ENCODE data around the gene PCNX2. TPM values are rescaled to one million over a fixed set of nuclear protein-coding genes. Genes with fewer than 3 reads are reported as not detected.

The PCNX2 gene
- total RNA-seq, 4 donors from 2014 or later = 5.0 to 12.5 (median 9.6) TPM

GRCh38 chr1:233107130-233107660 lies 188.3 kb downstream of the PCNX2 start:
- H3K4me3 ChIP-seq (ENCODE audit: low read depth, poor library complexity, severe bottlenecking) = no peak overlapping the region

GRCh38 chr1:233105225-233105624 lies 190.3 kb downstream of the PCNX2 start:
- H3K4me3 ChIP-seq (ENCODE audit: low read depth, poor library complexity, severe bottlenecking) = no peak overlapping the region
- WGBS, 2 donors = 55 to 64% methylated on average over 1 of the region's 1 CpG
- intact Hi-C loops (cut with DNase I; ENCODE audit: low total_unique reads) = no loop called here
- no peak for DNase-seq (ENCODE audit: low spot score in 2 of 2)
- TF ChIP-seq, protein P1, sequence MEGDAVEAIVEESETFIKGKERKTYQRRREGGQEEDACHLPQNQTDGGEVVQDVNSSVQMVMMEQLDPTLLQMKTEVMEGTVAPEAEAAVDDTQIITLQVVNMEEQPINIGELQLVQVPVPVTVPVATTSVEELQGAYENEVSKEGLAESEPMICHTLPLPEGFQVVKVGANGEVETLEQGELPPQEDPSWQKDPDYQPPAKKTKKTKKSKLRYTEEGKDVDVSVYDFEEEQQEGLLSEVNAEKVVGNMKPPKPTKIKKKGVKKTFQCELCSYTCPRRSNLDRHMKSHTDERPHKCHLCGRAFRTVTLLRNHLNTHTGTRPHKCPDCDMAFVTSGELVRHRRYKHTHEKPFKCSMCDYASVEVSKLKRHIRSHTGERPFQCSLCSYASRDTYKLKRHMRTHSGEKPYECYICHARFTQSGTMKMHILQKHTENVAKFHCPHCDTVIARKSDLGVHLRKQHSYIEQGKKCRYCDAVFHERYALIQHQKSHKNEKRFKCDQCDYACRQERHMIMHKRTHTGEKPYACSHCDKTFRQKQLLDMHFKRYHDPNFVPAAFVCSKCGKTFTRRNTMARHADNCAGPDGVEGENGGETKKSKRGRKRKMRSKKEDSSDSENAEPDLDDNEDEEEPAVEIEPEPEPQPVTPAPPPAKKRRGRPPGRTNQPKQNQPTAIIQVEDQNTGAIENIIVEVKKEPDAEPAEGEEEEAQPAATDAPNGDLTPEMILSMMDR (IDR thresholded peaks at IDR 0.05) = no peak

More at GRCh38 chr1:233107130-233107660, 188.3 kb downstream of the PCNX2 start:
- TF ChIP-seq, protein P1 (IDR thresholded peaks at IDR 0.05) = no peak
- TF ChIP-seq POLR2A (IDR thresholded peaks at IDR 0.05) = no peak
- no peak for DNase-seq (ENCODE audit: low spot score in 2 of 2)
- WGBS, 2 donors = 80 to 92% methylated on average over 1 of the region's 1 CpG
- intact Hi-C loops (cut with DNase I; ENCODE audit: low total_unique reads) = no loop called here

- DNase-seq (ENCODE audit: low spot score in 2 of 2) = no peak
- WGBS, 2 donors = 96% methylated on average over 2 of the region's 2 CpGs
- TF ChIP-seq POLR2A (IDR thresholded peaks at IDR 0.05) = no peak
- TF ChIP-seq, protein P1 (IDR thresholded peaks at IDR 0.05) = no peak
- intact Hi-C loops (cut with DNase I; ENCODE audit: low total_unique reads) = no loop called here
- no peak overlapping the region for H3K4me3 ChIP-seq (ENCODE audit: low read depth, poor library complexity, severe bottlenecking)
Observed at GRCh38 chr1:233102341-233102740, 193.2 kb downstream of the PCNX2 start.

- TF ChIP-seq, protein P1 (IDR thresholded peaks at IDR 0.05) = no peak
- TF ChIP-seq POLR2A (IDR thresholded peaks at IDR 0.05) = no peak
- intact Hi-C loops (cut with DNase I; ENCODE audit: low total_unique reads) = no loop called here
- no peak overlapping the region for H3K4me3 ChIP-seq (ENCODE audit: low read depth, poor library complexity, severe bottlenecking)
- no peak for DNase-seq (ENCODE audit: low spot score in 2 of 2)
- 35 to 45% methylated on average over 1 of the region's 1 CpG for WGBS, 2 donors
Observed at GRCh38 chr1:233097959-233098580, 197.5 kb downstream of the PCNX2 start.

DNA sequence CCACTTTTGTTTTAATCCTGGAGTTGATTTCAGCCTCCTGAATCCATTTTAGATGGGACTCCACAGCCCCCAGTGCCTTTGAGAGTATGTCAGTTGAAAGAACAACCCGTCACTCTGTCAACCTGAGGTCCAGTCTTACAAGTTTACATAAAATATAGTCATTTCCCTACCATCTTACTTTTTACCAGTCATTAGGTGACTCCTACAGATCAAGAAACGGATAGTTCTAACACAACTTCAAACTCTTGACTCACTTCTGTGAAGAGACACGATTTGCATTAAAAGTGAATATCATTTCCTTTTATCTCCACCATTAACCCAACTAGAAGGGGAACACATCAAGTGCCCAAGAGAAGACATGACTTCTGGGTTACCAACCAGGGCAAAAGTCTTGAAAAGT lies 198.0 kb downstream of the PCNX2 start:
- intact Hi-C loops (cut with DNase I; ENCODE audit: low total_unique reads) = no loop called here
- DNase-seq (ENCODE audit: low spot score in 2 of 2) = no peak
- WGBS, 2 donors = 66 to 72% methylated on average over 3 of the region's 3 CpGs
- no peak overlapping the region for H3K4me3 ChIP-seq (ENCODE audit: low read depth, poor library complexity, severe bottlenecking)
- no peak for TF ChIP-seq POLR2A (IDR thresholded peaks at IDR 0.05)
- TF ChIP-seq, protein P1 (IDR thresholded peaks at IDR 0.05) = no peak

DNA sequence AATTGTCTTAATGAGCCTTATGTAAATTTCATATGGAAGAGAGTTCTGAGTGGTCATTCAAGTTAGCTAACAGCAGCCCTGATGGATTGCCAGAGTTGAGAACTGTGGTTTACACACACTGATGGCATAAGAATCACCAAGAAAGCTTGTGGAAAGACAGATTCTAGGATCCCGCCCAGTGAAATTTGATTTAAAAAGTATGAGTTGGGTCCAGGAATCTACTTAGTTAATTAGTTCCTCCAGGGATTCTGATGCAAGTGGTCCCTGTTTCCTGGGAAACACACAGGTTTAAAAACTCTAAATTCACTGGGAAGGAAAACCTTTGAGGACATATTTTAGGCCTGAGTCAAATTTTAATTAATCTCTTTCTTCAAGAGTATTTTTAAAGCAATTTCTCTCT lies 200.8 kb downstream of the PCNX2 start:
- no peak for DNase-seq (ENCODE audit: low spot score in 2 of 2)
- intact Hi-C loops (cut with DNase I; ENCODE audit: low total_unique reads) = no loop called here
- TF ChIP-seq POLR2A (IDR thresholded peaks at IDR 0.05) = no peak
- TF ChIP-seq, protein P1 (IDR thresholded peaks at IDR 0.05) = no peak
- H3K4me3 ChIP-seq (ENCODE audit: low read depth, poor library complexity, severe bottlenecking) = no peak overlapping the region
- WGBS, 2 donors = 86 to 89% methylated on average over 1 of the region's 1 CpG

Measured in lower leg skin (tissue), 4 donors.